Mesenchymal stem cell (in vitro differentiated cells and primary cell): ENCODE results near the gene NEDD8.

Source experiments
- DNase-seq: peaks from one replicate; pipeline ENCODE4 v3.0.0-alpha.2; 2013
- H2AFZ ChIP-seq: one replicate; pipeline ENCODE4 v1.6.1; 2013; ENCODE audit warnings: low read depth, mild to moderate bottlenecking, control low read depth, inconsistent platforms, low read length, moderate library complexity
- H2AK5ac ChIP-seq: 2 replicates; pipeline ENCODE4 v1.6.1; 2013; ENCODE audit warnings: low read length, moderate library complexity, mild to moderate bottlenecking, inconsistent platforms; ENCODE audit not compliant: severe bottlenecking
- H2BK120ac ChIP-seq: one replicate; pipeline ENCODE4 v1.6.1; 2013; ENCODE audit warnings: low read depth, mild to moderate bottlenecking, inconsistent platforms, low read length, moderate library complexity
- H2BK12ac ChIP-seq, 2 experiments: one replicate each; pipeline ENCODE4 v1.6.1; 2013; ENCODE audit warnings: inconsistent platforms in 2 of 2, low read length in 2 of 2, mild to moderate bottlenecking in 2 of 2, moderate library complexity in 2 of 2, control low read depth in 1 of 2
- H2BK15ac ChIP-seq: one replicate; pipeline ENCODE4 v1.6.1; 2013; ENCODE audit warnings: mild to moderate bottlenecking, low read depth, inconsistent platforms; ENCODE audit not compliant: poor library complexity, severe bottlenecking
- H2BK5ac ChIP-seq: 2 replicates; pipeline ENCODE4 v1.6.1; 2013; ENCODE audit warnings: low read depth, mild to moderate bottlenecking, low read length, control low read depth, inconsistent platforms; ENCODE audit not compliant: poor library complexity, severe bottlenecking
- H3K14ac ChIP-seq, 2 experiments: one replicate each; pipeline ENCODE4 v1.6.1; 2013; ENCODE audit warnings: inconsistent platforms in 2 of 2, low read length in 2 of 2, control low read depth in 1 of 2, mild to moderate bottlenecking in 1 of 2, moderate library complexity in 1 of 2
- H3K18ac ChIP-seq, 2 experiments: one replicate each; pipeline ENCODE4 v1.6.1; 2013; ENCODE audit warnings: inconsistent platforms in 2 of 2, low read length in 2 of 2, control low read depth in 1 of 2, low read depth in 1 of 2, mild to moderate bottlenecking in 1 of 2
- H3K23ac ChIP-seq, 2 experiments: one replicate each; pipeline ENCODE4 v1.6.1; 2013; ENCODE audit warnings: inconsistent platforms in 2 of 2, low read length in 2 of 2, mild to moderate bottlenecking in 2 of 2, moderate library complexity in 2 of 2, control low read depth in 1 of 2
- H3K27ac ChIP-seq: 2 replicates; pipeline ENCODE4 v1.5.1; 2013; ENCODE audit warnings: mild to moderate bottlenecking, moderate library complexity, low read length, control low read depth, inconsistent platforms; ENCODE audit not compliant: poor library complexity, severe bottlenecking
- H3K27me3 ChIP-seq, 2 experiments: 2 replicates each; pipeline versions ENCODE4 v1.6.1 to v1.7.0; 2013; ENCODE audit warnings: low read length in 2 of 2, mild to moderate bottlenecking in 2 of 2, moderate library complexity in 2 of 2, control low read depth in 1 of 2, inconsistent platforms in 1 of 2; ENCODE audit not compliant: control insufficient read depth in 1 of 2, insufficient read depth in 1 of 2
- H3K36me3 ChIP-seq, 2 experiments: 2 replicates each; pipeline versions ENCODE4 v1.6.1 to v1.7.0; 2013; ENCODE audit warnings: low read length in 2 of 2, control low read depth in 1 of 2, inconsistent platforms in 1 of 2, low read depth in 1 of 2, mild to moderate bottlenecking in 1 of 2; ENCODE audit not compliant: insufficient read depth in 2 of 2, control insufficient read depth in 1 of 2
- H3K4ac ChIP-seq, 2 experiments: one replicate each; pipeline ENCODE4 v1.6.1; 2013; ENCODE audit warnings: inconsistent platforms in 2 of 2, low read length in 2 of 2, mild to moderate bottlenecking in 2 of 2, moderate library complexity in 2 of 2, control low read depth in 1 of 2, low read depth in 1 of 2
- H3K4me1 ChIP-seq: 2 replicates; pipeline ENCODE4 v1.6.1; 2013; ENCODE audit warnings: low read depth, low read length, control low read depth; ENCODE audit not compliant: control insufficient read depth, insufficient read depth
- H3K4me2 ChIP-seq: 2 replicates; pipeline ENCODE4 v1.6.1; 2013; ENCODE audit warnings: low read length, mild to moderate bottlenecking, inconsistent platforms; ENCODE audit not compliant: poor library complexity, severe bottlenecking
- H3K4me3 ChIP-seq, 2 experiments: 2 replicates each; pipeline versions ENCODE4 v1.5.1 to v1.7.0; 2013; ENCODE audit warnings: low read length in 2 of 2, mild to moderate bottlenecking in 2 of 2, control low read depth in 1 of 2, low read depth in 1 of 2; ENCODE audit not compliant: insufficient read depth in 1 of 2
- H3K79me1 ChIP-seq: replicated peaks from 2 replicates; pipeline ENCODE4 v1.6.1; 2013; ENCODE audit warnings: mild to moderate bottlenecking, control low read depth, low read length, inconsistent platforms; ENCODE audit not compliant: poor library complexity, severe bottlenecking
- H3K9ac ChIP-seq: 2 replicates; pipeline ENCODE4 v1.7.0; 2013; ENCODE audit warnings: mild to moderate bottlenecking, low read length, moderate library complexity
- H3K9me3 ChIP-seq: 2 replicates; pipeline ENCODE4 v1.7.0; 2013; ENCODE audit warnings: mild to moderate bottlenecking, low read length; ENCODE audit not compliant: control insufficient read depth
- H4K8ac ChIP-seq: one replicate; pipeline ENCODE4 v1.6.1; 2013; ENCODE audit warnings: inconsistent platforms, mild to moderate bottlenecking, low read length, moderate library complexity
- H4K91ac ChIP-seq: one replicate; pipeline ENCODE4 v1.6.1; 2013; ENCODE audit warnings: mild to moderate bottlenecking, low read length, inconsistent platforms
- WGBS: methylation state at CpG from one replicate; pipeline ENCODE4 v1.1.7; 2013; ENCODE audit warnings: mixed read lengths; 5-methylcytosine and 5-hydroxymethylcytosine counted together

NEDD8 gene

DNA sequence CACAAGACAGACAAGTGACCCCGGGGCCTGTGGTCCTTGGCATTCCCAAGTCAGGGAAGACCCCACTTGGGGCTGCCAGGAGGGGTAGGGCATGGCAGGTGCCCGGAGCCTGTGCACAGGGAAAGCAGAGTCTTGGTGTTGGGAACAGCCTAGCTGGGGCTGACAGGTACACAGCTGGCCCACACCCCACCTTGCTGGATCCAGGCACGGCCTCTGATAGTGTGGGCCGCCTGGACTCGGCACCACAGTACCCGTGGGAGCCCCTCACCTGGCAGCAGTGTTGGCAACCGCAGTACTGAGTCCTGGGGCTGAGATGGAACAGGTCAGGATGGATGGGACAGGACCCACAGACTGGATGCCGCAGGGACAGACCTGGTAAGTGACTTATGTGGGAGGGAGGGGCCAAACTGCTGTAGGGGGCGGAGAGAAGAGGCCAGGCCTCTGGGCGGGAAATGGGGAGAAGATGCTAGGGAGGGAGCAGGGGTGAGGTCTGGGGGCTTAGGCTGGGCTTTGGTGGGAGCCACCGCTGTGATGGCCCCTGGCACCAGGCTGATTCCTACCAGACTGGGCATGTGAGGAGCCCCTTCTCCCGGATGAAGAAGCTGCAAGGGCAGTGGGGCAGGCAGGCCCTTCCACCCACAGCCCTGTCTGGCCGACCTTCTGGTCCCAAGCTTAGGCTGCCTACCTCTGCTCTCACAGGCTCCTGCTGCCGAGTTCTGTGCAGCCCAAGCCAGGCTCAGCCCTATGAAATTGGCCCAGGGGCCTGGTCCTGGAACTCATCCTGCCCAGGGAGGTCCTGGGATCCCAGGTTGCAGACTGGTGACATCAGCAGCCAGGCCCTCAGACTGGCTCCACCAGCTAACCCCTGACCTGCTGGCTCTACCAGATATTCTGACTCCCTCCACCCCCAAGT, 30.9 kb upstream of the NEDD8 start, which contains the start of gene TGM1:
TGM1 (minus strand) TSS at position 357 of the 913 bp plus-strand sequence. CDS start 825 bp downstream, outside the sequence.
- Histone ChIP-seq H3K4me2 (no peak within 1 kb of the TSS), H2BK120ac (no peak within 1 kb of the TSS), H4K91ac (no peak within 1 kb of the TSS), H3K9ac (no peak within 1 kb of the TSS), H2BK12ac (no peak within 1 kb of the TSS), H3K27me3 (no peaks in the 10 kb centered on the region), H3K4ac (no peak within 1 kb of the TSS), H2AK5ac (no peak within 1 kb of the TSS), H3K23ac (no peak within 1 kb of the TSS), H3K9me3 (no peaks in the 10 kb centered on the region), H2BK15ac (no peak within 1 kb of the TSS), H3K4me3 (no peak within 1 kb of the TSS), H3K14ac (no peak within 1 kb of the TSS), H3K4me1 (peaks cover 6% of the 10 kb centered on the region), H4K8ac (no peak within 1 kb of the TSS), H2BK5ac (no peak within 1 kb of the TSS), H3K18ac (no peak within 1 kb of the TSS), H3K79me1 (peaks cover 3% of the 10 kb centered on the region), H2AFZ (no peak within 1 kb of the TSS), H3K36me3 (peaks cover 36 to 65% of the 10 kb centered on the region in 2 experiments), H3K27ac (no peak within 1 kb of the TSS)
- DNase-seq: no peak
- 83% methylated on average over 14 of the region's 14 CpGs for WGBS

GRCh38 chr14:24261969-24262327, 29.8 kb upstream of the NEDD8 start:
- H3K4ac ChIP-seq: no peak overlapping the region
- no peak overlapping the region for H3K4me2 ChIP-seq
- no peaks in the 10 kb centered on the region for H3K9me3 ChIP-seq
- no peak overlapping the region for H3K9ac ChIP-seq
- H2BK15ac ChIP-seq: no peak overlapping the region
- 91% methylated on average over 19 of the region's 19 CpGs for WGBS
- DNase-seq: no peak
- H3K23ac ChIP-seq: no peak overlapping the region
- no peak overlapping the region for H4K8ac ChIP-seq
- H3K79me1 ChIP-seq: no peaks in the 10 kb centered on the region
- H3K36me3 ChIP-seq: peaks cover 25 to 54% of the 10 kb centered on the region in 2 experiments
- H2AK5ac ChIP-seq: no peak overlapping the region
- H3K18ac ChIP-seq: no peak overlapping the region
- H3K4me3 ChIP-seq: no peak overlapping the region
- H3K27ac ChIP-seq: no peak overlapping the region
- no peak overlapping the region for H4K91ac ChIP-seq
- H2BK12ac ChIP-seq: no peak overlapping the region
- no peak overlapping the region for H2BK120ac ChIP-seq
- H2AFZ ChIP-seq: no peak overlapping the region
- no peak overlapping the region for H2BK5ac ChIP-seq
- H3K14ac ChIP-seq: no peak overlapping the region
- H3K27me3 ChIP-seq: no peaks in the 10 kb centered on the region
- H3K4me1 ChIP-seq: peaks cover 6% of the 10 kb centered on the region

GRCh38 chr14:24261256-24261968, 29.2 kb upstream of the NEDD8 start:
- no peak overlapping the region for H2BK120ac ChIP-seq
- no peak overlapping the region for H2BK15ac ChIP-seq
- no peak overlapping the region for H2AK5ac ChIP-seq
- no peak overlapping the region for H3K18ac ChIP-seq
- no peak overlapping the region for H3K4ac ChIP-seq
- no peak overlapping the region for H3K4me3 ChIP-seq
- 94% methylated on average over 19 of the region's 20 CpGs for WGBS
- no peak overlapping the region for H2AFZ ChIP-seq
- peaks cover 19 to 49% of the 10 kb centered on the region in 2 experiments for H3K36me3 ChIP-seq
- no peaks in the 10 kb centered on the region for H3K27me3 ChIP-seq
- H3K14ac ChIP-seq: no peak overlapping the region
- no peaks in the 10 kb centered on the region for H3K9me3 ChIP-seq
- peaks cover 6% of the 10 kb centered on the region for H3K4me1 ChIP-seq
- H3K27ac ChIP-seq: no peak overlapping the region
- H2BK5ac ChIP-seq: no peak overlapping the region
- DNase-seq: no peak
- no peak overlapping the region for H3K4me2 ChIP-seq
- no peak overlapping the region for H4K8ac ChIP-seq
- no peak overlapping the region for H4K91ac ChIP-seq
- H3K79me1 ChIP-seq: no peaks in the 10 kb centered on the region
- H3K9ac ChIP-seq: no peak overlapping the region
- no peak overlapping the region for H2BK12ac ChIP-seq
- no peak overlapping the region for H3K23ac ChIP-seq

GRCh38 chr14:24260780-24261157, 28.6 kb upstream of the NEDD8 start:
- no peak for DNase-seq
- Histone ChIP-seq H3K14ac (no peak overlapping the region), H3K27me3 (no peaks in the 10 kb centered on the region), H2BK15ac (no peak overlapping the region), H2AK5ac (no peak overlapping the region), H3K27ac (no peak overlapping the region), H2BK120ac (no peak overlapping the region), H3K79me1 (no peaks in the 10 kb centered on the region), H3K9ac (no peak overlapping the region), H3K4me3 (no peak overlapping the region), H4K91ac (no peak overlapping the region), H3K36me3 (peaks cover 14 to 43% of the 10 kb centered on the region in 2 experiments), H2BK12ac (no peak overlapping the region), H3K4ac (no peak overlapping the region), H2AFZ (no peak overlapping the region), H4K8ac (no peak overlapping the region), H3K9me3 (no peaks in the 10 kb centered on the region), H3K4me1 (peaks cover 4% of the 10 kb centered on the region), H2BK5ac (no peak overlapping the region), H3K23ac (no peak overlapping the region), H3K4me2 (no peak overlapping the region), H3K18ac (no peak overlapping the region)
- 88% methylated on average over 4 of the region's 4 CpGs for WGBS
